Measurements from ENCODE around the gene HECTD1. TPM values are rescaled to one million over a fixed set of nuclear protein-coding genes. Genes with fewer than 3 reads are reported as not detected.
"Not testable (repeated sequence)": the region's sequence is repeated elsewhere in the genome, so short reads cannot be mapped to it uniquely, and the experiment has no call there.

Gene HECTD1
- total RNA-seq, 2 donors from 2014 or later, result 121 to 178 TPM

DNA sequence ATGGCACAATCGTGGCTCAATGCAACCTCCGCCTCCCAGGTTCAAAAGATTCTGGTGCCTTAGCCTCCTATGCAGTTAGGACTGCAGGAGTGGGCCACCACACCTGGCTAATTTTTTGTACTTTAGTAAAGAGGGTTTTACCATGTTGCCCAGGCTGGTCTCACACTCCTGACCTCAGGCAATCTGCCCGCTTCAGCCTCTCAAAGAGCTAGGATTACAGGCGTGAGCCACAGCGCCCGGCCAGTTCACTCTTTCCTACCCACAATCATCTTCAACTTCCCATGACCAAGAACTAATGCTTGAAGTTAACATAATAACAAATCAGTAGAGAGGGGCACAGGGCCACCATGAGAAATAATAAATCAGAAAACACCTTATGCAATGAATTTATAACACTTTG, 82.4 kb downstream of the HECTD1 start:
- intact Hi-C loops (cut with DNase I), result no loop called here
- ATAC-seq (no peak), DNase-seq (no peak)

GRCh38 chr14:31124197-31124596, 83.4 kb downstream of the HECTD1 start:
- ATAC-seq (no peak), DNase-seq (no peak)
- intact Hi-C loops (cut with DNase I), result no loop called here

DNA sequence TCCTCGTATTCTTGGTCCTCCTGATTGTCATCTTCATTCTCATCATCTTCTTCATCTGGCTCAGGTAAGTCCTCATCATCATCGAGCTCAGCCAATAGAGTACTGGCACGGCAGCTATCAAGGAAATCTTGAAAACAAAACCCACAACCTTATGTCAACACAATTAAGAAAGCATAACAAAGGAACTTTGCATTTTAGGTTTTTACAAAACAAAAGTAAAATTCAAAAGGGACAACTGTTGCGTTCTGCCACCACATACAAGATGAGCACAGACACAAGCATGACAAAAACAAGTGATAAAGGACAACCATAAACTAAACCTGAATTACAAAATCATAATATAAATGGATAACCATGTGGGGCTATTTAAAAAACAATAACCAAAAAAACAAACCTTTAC, 84.7 kb downstream of the HECTD1 start:
- intact Hi-C loops (cut with DNase I), result no loop called here

GRCh38 chr14:31122098-31122611, 85.4 kb downstream of the HECTD1 start:
- ATAC-seq (no peak), DNase-seq (no peak)
- intact Hi-C loops (cut with DNase I), result no loop called here

More for the DNA sequence above, 84.7 kb downstream of the HECTD1 start:
- no peak for ATAC-seq
- DNase-seq, result no peak

- DNase-seq (no peak), ATAC-seq (no peak)
- intact Hi-C loops (cut with DNase I), result no loop called here
These were observed 88.7 kb downstream of the HECTD1 start for GRCh38 chr14:31118892-31119291.

GRCh38 chr14:31113794-31114193, 93.8 kb downstream of the HECTD1 start:
- intact Hi-C loops (cut with DNase I), result loop anchor here in 1 of 2 donors (5.0 kb wide), 1 partner anchor 34 kb away; no protein-coding TSS in a partner anchor
- ATAC-seq (no peak), DNase-seq (no peak)

- DNase-seq, result no peak
- no peak for ATAC-seq
- intact Hi-C loops (cut with DNase I), result loop anchor here in 1 of 2 donors (5.0 kb wide), 1 partner anchor 36 kb away; no protein-coding TSS in a partner anchor
These were observed 96.7 kb downstream of the HECTD1 start for GRCh38 chr14:31110872-31111271.

DNA sequence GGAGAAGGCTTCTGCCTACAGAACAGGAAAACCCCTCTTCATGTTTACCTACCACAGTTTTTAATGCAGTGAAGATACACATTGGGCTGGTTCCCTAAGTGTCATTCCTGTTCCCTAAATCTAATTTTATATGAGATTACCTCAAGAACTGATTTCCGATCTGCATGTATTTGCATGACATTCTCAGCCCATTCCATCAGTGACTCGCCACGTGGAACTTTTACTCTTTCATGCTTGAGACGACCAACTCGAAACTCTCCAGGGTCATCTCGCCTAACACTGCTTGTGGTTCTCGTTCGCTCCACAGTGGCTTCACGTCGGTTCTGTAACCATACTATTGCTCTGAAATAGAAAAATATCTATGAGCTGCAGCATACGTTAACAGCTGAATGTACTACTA, 98.3 kb downstream of the HECTD1 start:
- DNase-seq, result no peak
- no peak for ATAC-seq
- intact Hi-C loops (cut with DNase I), result loop anchor here in 1 of 2 donors (5.0 kb wide), 1 partner anchor 33 kb away; no protein-coding TSS in a partner anchor

DNA sequence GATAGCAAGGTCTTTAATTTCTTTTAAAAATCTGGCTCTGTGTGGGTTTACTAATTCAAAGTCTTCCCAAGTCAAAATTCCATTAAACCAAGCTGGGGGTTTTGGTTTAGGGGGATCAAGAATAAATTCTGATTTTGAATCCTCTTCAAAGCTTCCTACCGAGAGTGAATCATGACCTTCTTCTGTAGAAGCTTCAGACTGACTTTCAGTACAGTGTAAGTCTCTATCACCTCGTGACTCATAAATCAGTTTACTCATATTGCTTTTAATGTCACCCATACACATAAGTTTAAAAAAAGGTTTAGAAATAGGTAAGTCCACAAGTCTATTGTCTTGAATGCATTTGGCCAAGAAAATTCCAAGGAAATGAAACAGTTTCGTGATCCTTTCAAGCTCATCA, 100.8 kb downstream of the HECTD1 start:
- DNase-seq, result no peak
- no peak for ATAC-seq
- intact Hi-C loops (cut with DNase I), result loop anchor here in 1 of 2 donors (5.0 kb wide), 1 partner anchor 36 kb away; no protein-coding TSS in a partner anchor

GRCh38 chr14:31097081-31097480, 110.5 kb downstream of the HECTD1 start:
- ATAC-seq (no peak), DNase-seq (no peak)
- intact Hi-C loops (cut with DNase I), result no loop called here

GRCh38 chr14:31096255-31096654, 111.3 kb downstream of the HECTD1 start:
- ATAC-seq (peak in 1 of 2 donors; percentile 19), DNase-seq (no peak)
- intact Hi-C loops (cut with DNase I), result no loop called here

- ATAC-seq; DNase-seq; intact Hi-C loops (cut with DNase I): not testable (repeated sequence)
These were observed 111.8 kb downstream of the HECTD1 start for GRCh38 chr14:31095817-31096216.

DNA sequence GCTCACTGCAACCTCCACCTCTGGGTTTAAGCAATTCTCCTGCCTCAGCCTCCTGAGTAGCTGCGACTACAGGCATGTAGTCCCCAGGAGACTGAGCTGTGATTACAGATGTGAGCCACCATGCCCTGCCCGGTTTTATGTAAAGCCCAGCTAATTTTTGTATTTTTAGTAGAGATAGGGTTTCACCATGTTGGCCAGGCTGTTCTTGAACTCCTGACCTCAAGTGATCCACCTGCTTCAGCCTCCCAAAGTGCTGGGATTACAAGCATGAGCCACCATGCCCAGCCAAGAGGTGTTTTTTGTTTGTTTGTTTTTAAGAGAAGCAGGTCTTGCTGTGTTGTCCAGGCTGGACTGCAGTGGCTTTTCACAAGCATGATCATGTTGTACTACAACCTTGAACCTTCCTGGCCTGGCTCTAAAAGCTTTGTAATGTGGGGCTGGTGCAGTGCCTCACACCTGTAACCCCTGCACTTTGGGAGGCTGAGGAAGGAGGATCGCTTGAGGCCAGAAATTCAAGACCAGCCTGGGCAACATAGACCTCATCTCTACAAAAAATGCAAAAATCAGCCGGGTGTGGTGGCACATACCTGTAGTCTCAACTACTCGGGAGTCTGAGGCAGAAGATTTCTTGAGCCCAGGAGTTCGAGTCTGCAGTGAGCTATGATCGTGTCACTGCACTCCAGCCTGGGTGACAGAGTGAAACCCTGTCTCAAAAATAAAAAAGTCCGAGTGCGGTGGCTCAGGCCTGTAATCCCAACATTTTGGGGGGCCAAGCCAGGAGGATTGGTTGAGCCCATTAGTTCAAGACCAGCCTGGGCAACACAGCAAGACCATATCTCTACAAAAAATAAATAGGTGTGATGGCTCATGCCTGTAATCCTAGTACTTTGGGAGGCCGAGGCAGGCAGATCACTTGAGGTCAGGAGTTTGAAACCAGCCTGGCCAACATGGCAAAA, 113.4 kb downstream of the HECTD1 start:
- ATAC-seq; DNase-seq; intact Hi-C loops (cut with DNase I): not testable (repeated sequence)

- no peak for ATAC-seq
- intact Hi-C loops (cut with DNase I), result no loop called here
- DNase-seq, result no peak
These were observed 115.4 kb downstream of the HECTD1 start for GRCh38 chr14:31092160-31092708.

- intact Hi-C loops (cut with DNase I), result no loop called here
- DNase-seq (no peak), ATAC-seq (peak; percentile 82 to 90)
These were observed 116.5 kb downstream of the HECTD1 start for GRCh38 chr14:31090883-31091764.

DNA sequence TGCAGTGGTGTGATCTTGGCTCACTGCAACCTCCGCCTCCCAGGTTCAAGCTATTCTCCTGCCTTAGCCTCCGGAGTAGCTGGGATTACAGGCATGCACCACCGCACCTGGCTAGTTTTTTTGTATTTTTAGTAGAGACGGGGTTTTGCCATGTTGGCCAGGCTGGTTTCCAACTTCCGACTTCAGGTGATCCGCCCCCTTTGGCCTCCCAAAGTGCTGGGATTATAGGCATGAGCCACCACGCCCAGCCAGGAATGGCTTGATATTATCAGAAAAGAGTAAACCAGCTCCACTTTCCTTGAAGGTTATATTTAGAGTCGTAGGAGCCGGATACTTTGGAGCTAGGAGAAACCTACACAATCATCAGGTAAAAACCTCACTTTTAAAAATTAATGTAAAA, 121.1 kb downstream of the HECTD1 start:
- ATAC-seq; intact Hi-C loops (cut with DNase I): not testable (repeated sequence)

GRCh38 chr14:31085027-31085426, 122.6 kb downstream of the HECTD1 start:
- ATAC-seq, result no peak
- intact Hi-C loops (cut with DNase I), result no loop called here
- no peak for DNase-seq

More for the DNA sequence above, 121.1 kb downstream of the HECTD1 start:
- DNase-seq, result not testable (repeated sequence)

GRCh38 chr14:31084385-31084784, 123.2 kb downstream of the HECTD1 start:
- DNase-seq, result no peak
- intact Hi-C loops (cut with DNase I), result loop anchor here in 1 of 2 donors (5.0 kb wide), 1 partner anchor 102 kb away; no protein-coding TSS in a partner anchor
- ATAC-seq, result no peak

DNA sequence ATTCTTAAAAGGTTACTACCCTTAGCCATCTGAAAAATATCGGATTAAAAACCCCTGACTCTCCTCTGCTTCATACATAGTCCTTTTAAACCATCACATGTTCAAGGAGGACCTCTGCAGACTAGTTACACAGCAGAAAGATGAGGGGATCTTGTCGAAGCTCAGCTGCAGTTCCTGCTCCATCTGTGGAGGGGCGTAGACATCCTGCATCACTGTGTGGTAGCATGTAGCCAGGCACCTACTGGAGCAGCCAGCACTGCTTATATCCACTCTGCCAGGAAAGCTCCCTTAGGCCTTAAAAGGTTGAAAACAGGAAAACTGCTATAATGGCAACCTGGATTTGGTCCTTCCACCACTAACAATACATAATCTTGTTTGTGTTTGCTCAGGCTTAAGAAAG, 123.8 kb downstream of the HECTD1 start:
- intact Hi-C loops (cut with DNase I), result loop anchor here (2.0 to 5.0 kb wide), 2 partner anchors 101 to 103 kb away; no protein-coding TSS in a partner anchor
- ATAC-seq, result no peak
- no peak for DNase-seq
